Nephron (organoid): ENCODE measurements around the gene PRKAR2A.

ENCODE experiments used
- H3K27ac Mint-ChIP-seq, 3 experiments: 2 replicates each; pipeline ENCODE4 v1.8.0; 2020; ENCODE audit warnings: mixed read lengths in 3 of 3, mild to moderate bottlenecking in 2 of 3, moderate library complexity in 1 of 3
- H3K27me3 Mint-ChIP-seq: 2 replicates; pipeline ENCODE4 v1.8.0; 2021; ENCODE audit warnings: low read depth, mild to moderate bottlenecking, moderate library complexity, mixed read lengths
- H3K36me3 Mint-ChIP-seq: 2 replicates; pipeline ENCODE4 v1.8.0; 2020; ENCODE audit warnings: low read depth, mixed read lengths
- H3K4me1 Mint-ChIP-seq: 2 replicates; pipeline ENCODE4 v1.8.0; 2020; ENCODE audit warnings: mixed read lengths
- H3K4me3 Mint-ChIP-seq, 3 experiments: 2 replicates each; pipeline ENCODE4 v1.8.0; 2020; ENCODE audit warnings: mild to moderate bottlenecking in 3 of 3, mixed read lengths in 3 of 3, moderate library complexity in 2 of 3
- H3K9me3 Mint-ChIP-seq: 2 replicates; pipeline ENCODE4 v1.8.0; 2020; ENCODE audit warnings: mixed read lengths
- CTCF ChIP-seq, 3 experiments: fragments of 200-600 bp; sonication (generic); IDR thresholded peaks; one replicate each; pipeline ENCODE4 v1.5.0; 2021; ENCODE audit warnings: antibody characterized with exemption in 3 of 3; ENCODE audit not compliant: unreplicated experiment in 3 of 3

PRKAR2A gene

GRCh38 chr3:48847504-48848423, at the start of gene PRKAR2A:
Gene PRKAR2A (minus strand): TSS chr3:48847874. CDS start chr3:48847596, 278 bp downstream.
- peak within 1 kb of the TSS; percentile 88 to 94 (median 90) for H3K4me3 Mint-ChIP-seq
- no peaks in the 10 kb centered on the region for H3K27me3 Mint-ChIP-seq
- no peak for TF ChIP-seq CTCF (IDR thresholded peaks at IDR 0.05; ENCODE audit: unreplicated experiment in 3 of 3)
- peak within 1 kb of the TSS; percentile 90 to 97 (median 95) for H3K27ac Mint-ChIP-seq
- peaks cover 26% of the 10 kb centered on the region for H3K4me1 Mint-ChIP-seq
- no peaks in the 10 kb centered on the region for H3K9me3 Mint-ChIP-seq
- peaks cover 10% of the 10 kb centered on the region for H3K36me3 Mint-ChIP-seq

GRCh38 chr3:48896936-48897335, 49.3 kb upstream of the PRKAR2A start:
- Mint-ChIP-seq H3K4me3 (peak overlapping the region; percentile 40 to 92 (median 68)), H3K36me3 (no peaks in the 10 kb centered on the region), H3K9me3 (no peaks in the 10 kb centered on the region), H3K27me3 (no peaks in the 10 kb centered on the region), H3K27ac (peak overlapping the region; percentile 24 to 83 (median 68)), H3K4me1 (peaks cover 22% of the 10 kb centered on the region)
- no peak for TF ChIP-seq CTCF (IDR thresholded peaks at IDR 0.05; ENCODE audit: unreplicated experiment in 3 of 3)

GRCh38 chr3:48894516-48894915, 46.8 kb upstream of the PRKAR2A start:
- Mint-ChIP-seq H3K4me3 (no peak overlapping the region), H3K27ac (no peak overlapping the region), H3K36me3 (peaks cover 4% of the 10 kb centered on the region), H3K27me3 (no peaks in the 10 kb centered on the region), H3K4me1 (peaks cover 22% of the 10 kb centered on the region), H3K9me3 (no peaks in the 10 kb centered on the region)
- no peak for TF ChIP-seq CTCF (IDR thresholded peaks at IDR 0.05; ENCODE audit: unreplicated experiment in 3 of 3)

GRCh38 chr3:48891606-48892005, 43.9 kb upstream of the PRKAR2A start:
- Mint-ChIP-seq H3K27me3 (no peaks in the 10 kb centered on the region), H3K9me3 (no peaks in the 10 kb centered on the region), H3K27ac (no peak overlapping the region), H3K4me3 (no peak overlapping the region), H3K36me3 (peaks cover 4% of the 10 kb centered on the region), H3K4me1 (peaks cover under 1% of the 10 kb centered on the region)
- TF ChIP-seq CTCF (IDR thresholded peaks at IDR 0.05; ENCODE audit: unreplicated experiment in 3 of 3) = no peak

- peaks cover 8% of the 10 kb centered on the region for H3K36me3 Mint-ChIP-seq
- TF ChIP-seq CTCF (IDR thresholded peaks at IDR 0.05; ENCODE audit: unreplicated experiment in 3 of 3) = no peak
- no peak overlapping the region for H3K27ac Mint-ChIP-seq
- no peak overlapping the region for H3K4me3 Mint-ChIP-seq
- no peaks in the 10 kb centered on the region for H3K27me3 Mint-ChIP-seq
- no peaks in the 10 kb centered on the region for H3K4me1 Mint-ChIP-seq
- H3K9me3 Mint-ChIP-seq = no peaks in the 10 kb centered on the region
These were observed 38.1 kb upstream of the PRKAR2A start for GRCh38 chr3:48885753-48886152.
